Ishikawa (cell line): ENCODE results near the gene RAB43.

Experiments
- CEBPB ChIP-seq: IDR thresholded peaks from 2 replicates; pipeline ENCODE4 v1.6.1; 2012
- CREB1 ChIP-seq: IDR thresholded peaks from 2 replicates; pipeline ENCODE4 v1.6.1; 2012; ENCODE audit warnings: low read depth
- EGR1 ChIP-seq: IDR thresholded peaks from 2 replicates; pipeline ENCODE4 v1.6.1; 2012
- EP300 ChIP-seq: IDR thresholded peaks from 2 replicates; pipeline ENCODE4 v1.6.1; 2012; ENCODE audit warnings: borderline replicate concordance
- FOXM1 ChIP-seq: IDR thresholded peaks from 2 replicates; pipeline ENCODE4 v1.6.1; 2012; ENCODE audit warnings: low read depth, borderline replicate concordance
- NFIC ChIP-seq: IDR thresholded peaks from 2 replicates; pipeline ENCODE4 v1.6.1; 2012
- RAD21 ChIP-seq: IDR thresholded peaks from 2 replicates; pipeline ENCODE4 v1.6.1; 2012; ENCODE audit warnings: low read depth
- REST ChIP-seq: IDR thresholded peaks from 2 replicates; pipeline ENCODE4 v1.6.1; 2012; ENCODE audit warnings: low read depth, mild to moderate bottlenecking
- TAF1 ChIP-seq: IDR thresholded peaks from 2 replicates; pipeline ENCODE4 v1.6.1; 2012; ENCODE audit warnings: low read depth, mild to moderate bottlenecking
- TCF12 ChIP-seq: IDR thresholded peaks from 2 replicates; pipeline ENCODE4 v1.6.1; 2012; ENCODE audit warnings: low read depth
- TEAD4 ChIP-seq: IDR thresholded peaks from 2 replicates; pipeline ENCODE4 v1.6.1; 2012
- YY1 ChIP-seq: IDR thresholded peaks from 2 replicates; pipeline ENCODE4 v1.6.1; 2012; ENCODE audit warnings: low read depth
- ZBTB7A ChIP-seq: IDR thresholded peaks from 2 replicates; pipeline ENCODE4 v1.6.1; 2012; ENCODE audit warnings: low read depth
- TF ChIP-seq, protein P1 (sequence below): IDR thresholded peaks from 2 replicates; pipeline ENCODE4 v1.6.1; 2012
- TF ChIP-seq, protein P2 (sequence below): IDR thresholded peaks from 2 replicates; pipeline ENCODE4 v1.6.1; 2012

Gene RAB43

DNA sequence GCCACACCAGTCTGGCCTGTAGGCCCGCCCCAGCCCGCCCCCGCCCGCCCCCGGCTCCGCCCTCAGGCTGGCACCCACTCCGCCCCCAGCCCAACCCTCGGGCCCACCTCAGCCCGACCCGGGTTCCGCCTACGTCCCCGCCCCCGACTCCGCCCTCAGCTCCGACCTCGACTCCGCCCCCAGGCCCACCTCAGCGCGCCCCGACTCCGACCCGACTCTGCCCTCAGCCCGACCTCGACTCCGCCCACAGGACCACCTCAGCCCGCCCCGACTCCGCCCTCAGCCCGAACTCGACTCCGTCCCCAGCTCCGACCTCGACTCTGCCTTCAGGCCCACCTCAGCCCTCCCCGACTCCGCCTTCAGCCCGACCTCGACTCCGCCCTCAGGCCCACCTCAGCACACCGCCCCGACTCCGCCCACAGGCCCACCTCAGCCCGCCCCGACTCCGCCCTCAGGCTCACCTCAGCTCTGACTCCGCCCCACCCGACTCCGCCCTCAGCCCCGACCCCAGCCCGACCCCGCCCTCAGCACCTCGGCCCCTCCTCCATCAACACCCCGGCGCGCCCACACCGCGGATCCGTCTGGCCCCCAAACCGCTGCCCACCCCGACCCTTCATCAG, at the start of gene RAB43:
RAB43 (minus strand) TSS at position 13 of the 620 bp plus-strand sequence. CDS start 315 bp downstream, outside the sequence.
- TF ChIP-seq EP300 (no peak), TEAD4 (no peak), NFIC (no peak), YY1 (no peak), EGR1 (no peak), ZBTB7A (no peak), REST (no peak), CREB1 (no peak), RAD21 (no peak)
- TF ChIP-seq, protein P1, sequence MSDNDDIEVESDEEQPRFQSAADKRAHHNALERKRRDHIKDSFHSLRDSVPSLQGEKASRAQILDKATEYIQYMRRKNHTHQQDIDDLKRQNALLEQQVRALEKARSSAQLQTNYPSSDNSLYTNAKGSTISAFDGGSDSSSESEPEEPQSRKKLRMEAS = no peak; the same call in 1 of the 2 replicates

- TF ChIP-seq YY1 (no peak), CEBPB (no peak), ZBTB7A (no peak)
These were observed 45.2 kb upstream of the RAB43 start for GRCh38 chr3:129166579-129167332.

DNA sequence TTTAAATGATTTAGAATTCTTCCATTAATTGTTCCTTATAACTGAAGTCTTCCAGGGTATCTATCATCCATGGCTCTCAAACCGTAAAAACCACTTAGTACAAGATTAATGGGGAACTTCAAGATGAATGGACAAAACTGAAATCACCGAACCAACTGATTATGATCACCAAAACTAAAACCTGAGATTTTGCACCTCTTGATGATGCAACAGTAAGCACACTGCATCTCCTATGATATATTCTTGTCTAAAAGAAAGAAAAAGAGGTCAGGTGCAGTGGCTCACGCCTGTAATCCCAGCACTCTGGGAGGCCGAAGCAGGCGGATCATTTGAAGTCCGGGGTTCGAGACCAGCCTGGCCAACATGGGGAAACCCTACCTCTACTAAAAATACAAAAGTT, 42.9 kb upstream of the RAB43 start:
- TF ChIP-seq TAF1 (no peak), NFIC (no peak), TEAD4 (no peak), YY1 (no peak), EGR1 (no peak), FOXM1 (no peak), CEBPB (no peak), CREB1 (no peak), TCF12 (no peak), RAD21 (no peak), REST (no peak), ZBTB7A (no peak)
- TF ChIP-seq, protein P2, sequence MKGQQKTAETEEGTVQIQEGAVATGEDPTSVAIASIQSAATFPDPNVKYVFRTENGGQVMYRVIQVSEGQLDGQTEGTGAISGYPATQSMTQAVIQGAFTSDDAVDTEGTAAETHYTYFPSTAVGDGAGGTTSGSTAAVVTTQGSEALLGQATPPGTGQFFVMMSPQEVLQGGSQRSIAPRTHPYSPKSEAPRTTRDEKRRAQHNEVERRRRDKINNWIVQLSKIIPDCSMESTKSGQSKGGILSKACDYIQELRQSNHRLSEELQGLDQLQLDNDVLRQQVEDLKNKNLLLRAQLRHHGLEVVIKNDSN = no peak
- TF ChIP-seq, protein P1 = no peak

DNA sequence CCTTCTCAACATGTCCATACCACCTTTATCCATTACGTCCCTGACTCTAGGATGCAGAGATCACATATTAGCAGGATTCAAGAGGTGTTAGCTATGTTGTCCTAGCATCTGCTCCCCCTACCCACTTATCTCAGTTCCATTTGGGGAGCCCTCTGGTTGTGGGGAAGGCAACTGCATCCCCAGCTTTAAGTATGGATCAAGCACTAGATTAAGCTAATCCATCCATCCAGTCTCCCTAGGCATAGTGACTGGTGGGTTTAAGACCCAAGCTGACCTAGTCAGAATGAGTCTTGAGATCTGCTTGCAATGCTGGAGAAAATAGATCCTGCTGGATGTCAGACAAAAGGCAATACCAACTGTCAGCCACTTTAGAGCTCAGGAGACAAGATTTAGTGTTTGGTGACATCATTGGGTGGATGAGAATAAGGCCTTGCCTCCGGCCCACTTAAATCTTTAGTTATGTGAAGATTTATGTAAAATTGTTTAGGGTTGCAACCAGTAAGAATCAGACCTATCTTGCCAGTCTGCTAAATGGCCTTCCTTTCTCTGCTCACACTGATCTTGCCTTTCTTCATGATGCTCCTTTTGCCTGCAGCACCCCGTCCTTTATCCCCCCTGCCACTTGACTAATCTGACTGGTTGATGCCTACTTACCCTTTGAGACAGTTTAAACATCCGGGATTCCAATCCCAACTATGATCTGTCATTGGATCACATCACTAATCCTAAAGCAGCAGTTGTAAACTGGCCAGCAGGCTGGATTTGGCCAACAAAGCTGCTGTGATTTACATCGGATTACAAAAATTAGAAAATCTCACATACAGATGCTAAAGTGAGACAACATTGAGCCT, 41.4 kb upstream of the RAB43 start:
- TF ChIP-seq RAD21 (no peak), EP300 (no peak), EGR1 (no peak), TCF12 (no peak), CEBPB (no peak), FOXM1 (no peak), ZBTB7A (no peak), CREB1 (no peak)
- TF ChIP-seq, protein P1 = no peak

GRCh38 chr3:129161860-129162271, 40.3 kb upstream of the RAB43 start:
- TF ChIP-seq NFIC (no peak), ZBTB7A (no peak), TEAD4 (no peak), EGR1 (no peak), TAF1 (no peak), EP300 (no peak), CEBPB (no peak), RAD21 (no peak), REST (no peak), TCF12 (no peak), FOXM1 (no peak), YY1 (no peak)
- TF ChIP-seq, protein P2 = no peak
- TF ChIP-seq, protein P1 = no peak
